Activated B cell treated with CpG ODN at 0.5 μM for 24 hours (primary cell): ENCODE data around the gene VPS45. TPM values are rescaled to one million over a fixed set of nuclear protein-coding genes. Genes with fewer than 3 reads are reported as not detected.

ENCODE experiments used
- ATAC-seq: fragments of 200-7000 bp; cut with Tn5 transposase; one replicate; pipeline ENCODE4 v1.10.0; 2021; ENCODE audit warnings: low read depth, mild to moderate bottlenecking, moderate library complexity
- CTCF ChIA-PET: fragments of 350-600 bp; sonication (Branson Sonifier 250); formaldehyde crosslinking; loops from one replicate; lab custom pipeline; 2021; ENCODE audit warnings: antibody characterized with exemption; lab: Charles Lee
- POLR2A ChIA-PET: fragments of 350-600 bp; sonication (Branson Sonifier 250); formaldehyde crosslinking; loops from one replicate; lab custom pipeline; 2021; ENCODE audit warnings: antibody characterized with exemption; lab: Charles Lee
- DNase-seq: peaks from one replicate; pipeline ENCODE4 v3.0.0; 2022
- H3K27ac Mint-ChIP-seq: one replicate; pipeline ENCODE4 v1.8.0; 2020; ENCODE audit warnings: mixed read lengths
- H3K27me3 Mint-ChIP-seq: one replicate; pipeline ENCODE4 v1.8.0; 2021; ENCODE audit warnings: mixed read lengths
- H3K36me3 Mint-ChIP-seq: one replicate; pipeline ENCODE4 v1.8.0; 2021; ENCODE audit warnings: low read depth, mixed read lengths
- H3K4me1 Mint-ChIP-seq: one replicate; pipeline ENCODE4 v1.8.0; 2021; ENCODE audit warnings: mixed read lengths
- H3K4me3 Mint-ChIP-seq: one replicate; pipeline ENCODE4 v1.8.0; 2020; ENCODE audit warnings: mild to moderate bottlenecking, mixed read lengths
- H3K9me3 Mint-ChIP-seq: one replicate; pipeline ENCODE4 v1.8.0; 2020; ENCODE audit warnings: mixed read lengths
- intact Hi-C: fragments of 100-400 bp; cut with micrococcal nuclease; formaldehyde crosslinking; loops from one replicate; pipeline ENCODE4 v1.15.1; 2024
- total RNA-seq: library from RNA; stranded (reverse); gene quantifications from 2 replicates; pipeline ENCODE4 v1.2.3, GENCODE V29; 2022
- TF ChIP-seq, protein P1 (sequence below): fragments of 200-600 bp; IDR thresholded peaks from one replicate; pipeline ENCODE4 v1.8.0; 2022; ENCODE audit warnings: antibody characterized with exemption, mild to moderate bottlenecking

Gene VPS45
- total RNA-seq, 1 donor from 2014 or later: 46.0 TPM

DNA sequence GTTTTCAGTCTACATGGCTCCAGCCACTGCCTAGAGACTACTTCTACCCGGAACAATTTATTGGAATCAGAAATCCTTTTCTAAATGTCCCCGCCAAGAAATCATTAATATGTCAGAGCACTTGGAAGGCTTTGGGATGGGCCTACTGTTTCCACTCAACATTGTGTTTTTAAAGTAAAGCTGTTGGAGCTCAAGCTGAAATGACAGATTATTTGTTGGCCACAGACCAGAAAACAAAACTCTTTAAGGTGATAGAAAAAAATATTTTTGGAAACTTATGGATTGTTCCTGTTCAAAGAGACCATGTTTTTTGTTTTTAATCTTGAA lies 496 bp downstream of the VPS45 start:
- TF ChIP-seq, protein P1, sequence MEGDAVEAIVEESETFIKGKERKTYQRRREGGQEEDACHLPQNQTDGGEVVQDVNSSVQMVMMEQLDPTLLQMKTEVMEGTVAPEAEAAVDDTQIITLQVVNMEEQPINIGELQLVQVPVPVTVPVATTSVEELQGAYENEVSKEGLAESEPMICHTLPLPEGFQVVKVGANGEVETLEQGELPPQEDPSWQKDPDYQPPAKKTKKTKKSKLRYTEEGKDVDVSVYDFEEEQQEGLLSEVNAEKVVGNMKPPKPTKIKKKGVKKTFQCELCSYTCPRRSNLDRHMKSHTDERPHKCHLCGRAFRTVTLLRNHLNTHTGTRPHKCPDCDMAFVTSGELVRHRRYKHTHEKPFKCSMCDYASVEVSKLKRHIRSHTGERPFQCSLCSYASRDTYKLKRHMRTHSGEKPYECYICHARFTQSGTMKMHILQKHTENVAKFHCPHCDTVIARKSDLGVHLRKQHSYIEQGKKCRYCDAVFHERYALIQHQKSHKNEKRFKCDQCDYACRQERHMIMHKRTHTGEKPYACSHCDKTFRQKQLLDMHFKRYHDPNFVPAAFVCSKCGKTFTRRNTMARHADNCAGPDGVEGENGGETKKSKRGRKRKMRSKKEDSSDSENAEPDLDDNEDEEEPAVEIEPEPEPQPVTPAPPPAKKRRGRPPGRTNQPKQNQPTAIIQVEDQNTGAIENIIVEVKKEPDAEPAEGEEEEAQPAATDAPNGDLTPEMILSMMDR: no peak
- POLR2A ChIA-PET: interaction anchor here (0.5 to 5.4 kb wide), 18 partner anchors 9 to 180 kb away, joined by 3 to 38 read pairs (median 4); partner anchors contain the start of gene PLEKHO1
- Mint-ChIP-seq H3K4me1 (peaks cover 36% of the 10 kb centered on the region), H3K36me3 (peaks cover 34% of the 10 kb centered on the region), H3K27ac (peak overlapping the region; percentile 95), H3K27me3 (no peaks in the 10 kb centered on the region), H3K9me3 (no peaks in the 10 kb centered on the region), H3K4me3 (peak overlapping the region; percentile 95)
- DNase-seq (no peak), ATAC-seq (no peak)
- CTCF ChIA-PET: interaction anchor here (1.2 to 7.7 kb wide), 6 partner anchors 15 to 119 kb away, joined by 4 to 131 read pairs (median 10); no protein-coding TSS in a partner anchor
- intact Hi-C loops: loop anchor here (5.0 kb wide), 1 partner anchor 214 kb away; the partner anchor contains the start of gene CIART

DNA sequence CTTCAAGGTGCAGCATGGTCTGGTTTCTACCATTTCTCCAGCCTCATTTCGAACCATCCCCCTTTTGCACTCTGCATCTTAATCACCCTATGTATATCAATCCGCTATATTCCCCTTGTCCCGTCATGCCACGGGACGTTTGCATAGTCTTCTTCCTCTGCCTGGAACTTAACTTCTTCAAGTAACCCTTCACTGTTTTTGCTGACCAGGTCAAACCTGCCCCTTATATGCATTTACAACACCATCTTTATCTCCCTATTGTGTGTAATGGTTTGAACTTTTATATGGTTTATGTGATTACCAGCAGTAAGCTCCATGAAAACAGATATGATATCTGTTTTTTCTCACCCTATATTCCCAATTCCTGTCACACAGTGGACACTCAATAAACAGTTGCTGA lies 2.3 kb downstream of the VPS45 start:
- Mint-ChIP-seq H3K4me1 (peaks cover 38% of the 10 kb centered on the region), H3K27me3 (no peaks in the 10 kb centered on the region), H3K9me3 (no peaks in the 10 kb centered on the region), H3K4me3 (peak overlapping the region; percentile 2), H3K27ac (peak overlapping the region; percentile 1), H3K36me3 (peaks cover 42% of the 10 kb centered on the region)
- CTCF ChIA-PET: interaction anchor here (0.7 to 7.7 kb wide), 2 partner anchors 101 to 117 kb away, joined by 4 to 131 read pairs; no protein-coding TSS in a partner anchor
- DNase-seq (no peak), ATAC-seq (no peak)
- TF ChIP-seq, protein P1: no peak
- intact Hi-C loops: loop anchor here (5.0 kb wide), 1 partner anchor 212 kb away; the partner anchor contains the start of gene CIART
- POLR2A ChIA-PET: interaction anchor here (1.3 to 5.4 kb wide), 2 partner anchors 92 to 117 kb away, joined by 7 to 38 read pairs; no protein-coding TSS in a partner anchor

DNA sequence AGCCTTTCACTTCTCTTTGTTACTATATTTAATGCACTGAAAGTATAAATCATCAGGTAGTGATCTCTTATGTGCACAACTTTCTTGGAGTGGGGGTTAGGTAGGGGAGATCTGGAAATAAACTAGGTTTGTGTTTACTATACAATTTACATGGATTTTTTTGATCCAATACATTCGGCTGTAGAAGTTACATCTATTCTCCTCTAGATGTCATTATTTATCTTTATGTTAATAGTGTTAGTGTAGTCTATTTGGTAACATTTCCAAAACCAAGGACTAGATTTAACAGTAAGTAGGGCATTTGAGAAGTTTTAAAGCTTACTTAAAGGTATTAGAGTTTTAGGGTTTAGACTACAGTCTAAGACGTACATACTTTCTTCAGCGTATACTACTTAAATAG lies 5.4 kb downstream of the VPS45 start:
- Mint-ChIP-seq H3K27me3 (no peaks in the 10 kb centered on the region), H3K4me1 (peaks cover 39% of the 10 kb centered on the region), H3K9me3 (no peaks in the 10 kb centered on the region), H3K36me3 (peaks cover 47% of the 10 kb centered on the region), H3K4me3 (no peak overlapping the region), H3K27ac (peak overlapping the region; percentile 5)
- ATAC-seq: peak; percentile 69
- no peak for DNase-seq
- intact Hi-C loops: loop anchor here (1.0 to 2.0 kb wide), 3 partner anchors 96 to 114 kb away; no protein-coding TSS in a partner anchor
- POLR2A ChIA-PET: interaction anchor here (0.6 to 5.1 kb wide), 12 partner anchors 18 to 291 kb away, joined by 3 to 35 read pairs (median 8); partner anchors contain the start of genes PLEKHO1 and RPRD2
- TF ChIP-seq, protein P1: no peak
- CTCF ChIA-PET: interaction anchor here (0.7 to 7.7 kb wide), 16 partner anchors 13 to 183 kb away, joined by 3 to 166 read pairs (median 4); partner anchors contain the start of gene PLEKHO1

DNA sequence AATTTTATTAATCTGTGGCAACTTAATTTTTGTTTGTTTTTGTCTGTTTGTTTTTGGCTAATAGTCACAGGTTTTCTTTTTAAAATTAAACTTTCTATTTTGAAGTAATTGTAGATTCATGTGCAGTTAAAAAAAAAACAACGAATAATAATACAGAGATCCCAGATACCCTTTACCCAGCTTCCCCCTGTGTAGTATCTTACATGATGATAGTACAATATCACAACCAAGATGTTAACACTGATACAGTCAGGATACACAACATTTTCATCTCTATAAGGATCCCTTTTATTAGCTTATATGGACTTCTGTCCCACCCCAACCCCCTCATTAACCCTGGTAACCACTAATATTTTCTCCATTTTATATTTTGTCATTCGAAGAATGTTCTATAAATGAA lies 5.9 kb downstream of the VPS45 start:
- intact Hi-C loops: loop anchor here (1.0 to 2.0 kb wide), 3 partner anchors 96 to 114 kb away; no protein-coding TSS in a partner anchor
- DNase-seq (no peak), ATAC-seq (no peak)
- Mint-ChIP-seq H3K4me3 (no peak overlapping the region), H3K36me3 (peaks cover 51% of the 10 kb centered on the region), H3K4me1 (peaks cover 35% of the 10 kb centered on the region), H3K27me3 (no peaks in the 10 kb centered on the region), H3K9me3 (no peaks in the 10 kb centered on the region), H3K27ac (no peak overlapping the region)
- ChIA-PET POLR2A (interaction anchor here (0.5 to 5.1 kb wide), 13 partner anchors 17 to 290 kb away, joined by 3 to 35 read pairs (median 7); partner anchors contain the start of genes PLEKHO1 and RPRD2), CTCF (interaction anchor here (0.7 to 7.7 kb wide), 15 partner anchors 13 to 183 kb away, joined by 3 to 166 read pairs (median 4); partner anchors contain the start of gene PLEKHO1)
- TF ChIP-seq, protein P1: no peak

GRCh38 chr1:150076066-150076465 lies 8.5 kb downstream of the VPS45 start:
- no peak for ATAC-seq
- no peak for DNase-seq
- H3K4me3 Mint-ChIP-seq: no peak overlapping the region
- H3K9me3 Mint-ChIP-seq: no peaks in the 10 kb centered on the region
- ChIA-PET POLR2A (interaction anchor here (0.6 to 5.1 kb wide), 3 partner anchors 8 to 111 kb away, joined by 3 to 35 read pairs (median 3); partner anchors contain the start of gene VPS45), CTCF (interaction anchor here (1.3 to 4.7 kb wide), 4 partner anchors 87 to 111 kb away, joined by 4 to 166 read pairs (median 12); no protein-coding TSS in a partner anchor)
- H3K27ac Mint-ChIP-seq: no peak overlapping the region
- no peaks in the 10 kb centered on the region for H3K27me3 Mint-ChIP-seq
- TF ChIP-seq, protein P1: no peak
- intact Hi-C loops: no loop called here
- peaks cover 45% of the 10 kb centered on the region for H3K36me3 Mint-ChIP-seq
- peaks cover 33% of the 10 kb centered on the region for H3K4me1 Mint-ChIP-seq
